Tibial nerve (tissue), 4 donors: ENCODE measurements around the gene SAMD3.
"Not testable (repeated sequence)": the region's sequence is repeated elsewhere in the genome, so short reads cannot be mapped to it uniquely, and the experiment has no call there.

ENCODE experiments used
- CTCF ChIP-seq, 5 experiments: fragments of 200-600 bp in 3 of 5; fragments of 450-650 bp in 2 of 5; sonication (generic) in 3 of 5; IDR thresholded peaks; one replicate each; pipeline ENCODE4 v1.5.1; 2016 to 2019; ENCODE audit warnings: antibody characterized with exemption in 5 of 5, mild to moderate bottlenecking in 3 of 5, moderate library complexity in 2 of 5
- EP300 ChIP-seq, 2 donors: sonication (generic); formaldehyde crosslinking; IDR thresholded peaks; one replicate each; pipeline ENCODE4 v1.6.1; 2017; ENCODE audit warnings: antibody characterized with exemption in 2 of 2, mild to moderate bottlenecking in 1 of 2
- POLR2A ChIP-seq, 2 donors: fragments of 450-650 bp; IDR thresholded peaks; one replicate each; pipeline ENCODE4 v1.6.1; 2017; ENCODE audit warnings: antibody characterized with exemption in 2 of 2, mild to moderate bottlenecking in 2 of 2, moderate library complexity in 2 of 2

- TF ChIP-seq EP300, CTCF, POLR2A (IDR thresholded peaks at IDR 0.05): not testable (repeated sequence)
Observed at GRCh38 chr6:130197816-130198482, 24.8 kb downstream of the SAMD3 start.
